GM18520 (cell line): ENCODE results near the gene TLL2.

ENCODE experiments used
- ATAC-seq: cut with Tn5 transposase; IDR thresholded peaks from one replicate; pipeline ENCODE4 v1.9.1; 2021; ENCODE audit not compliant: unreplicated experiment

The TLL2 gene

DNA sequence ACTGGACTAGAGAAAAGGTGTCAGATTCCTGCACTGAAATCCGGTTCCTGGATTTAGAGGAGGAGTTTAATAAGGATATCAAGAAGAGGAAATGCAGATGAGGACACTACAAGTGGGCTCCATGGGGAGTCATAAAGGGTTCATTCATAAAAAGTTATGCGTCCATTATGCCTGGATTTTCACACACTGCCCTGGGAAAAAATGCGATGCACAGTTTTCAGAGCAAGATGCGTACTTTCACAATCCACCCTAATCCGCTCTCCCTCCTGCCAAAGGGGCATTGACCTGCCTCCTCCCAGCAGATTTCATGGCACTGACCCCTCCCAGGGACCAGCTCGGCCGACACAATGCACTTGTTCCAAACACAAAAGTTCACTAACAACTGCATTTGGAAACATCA is 112.7 kb downstream of the TLL2 start:
- ATAC-seq = no peak

DNA sequence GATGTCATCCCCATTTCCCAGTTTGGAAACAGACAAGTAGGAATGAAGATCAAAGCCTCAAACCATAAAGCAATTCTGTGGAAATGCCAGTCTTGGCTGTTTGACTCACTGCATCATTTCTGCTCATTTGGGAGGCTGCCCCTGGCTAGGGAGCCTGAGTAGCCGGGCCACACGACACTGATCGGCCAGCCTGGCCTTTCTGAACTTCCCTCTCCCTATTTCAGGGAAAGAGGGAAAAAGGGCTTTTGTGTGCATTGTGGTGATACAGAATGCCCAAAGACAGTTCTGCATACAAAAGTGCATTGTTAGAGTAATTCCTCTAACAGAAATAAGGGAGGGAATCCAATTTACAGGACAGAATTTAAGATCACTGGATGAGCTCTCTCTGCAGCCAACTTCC is 113.3 kb downstream of the TLL2 start:
- ATAC-seq = no peak

DNA sequence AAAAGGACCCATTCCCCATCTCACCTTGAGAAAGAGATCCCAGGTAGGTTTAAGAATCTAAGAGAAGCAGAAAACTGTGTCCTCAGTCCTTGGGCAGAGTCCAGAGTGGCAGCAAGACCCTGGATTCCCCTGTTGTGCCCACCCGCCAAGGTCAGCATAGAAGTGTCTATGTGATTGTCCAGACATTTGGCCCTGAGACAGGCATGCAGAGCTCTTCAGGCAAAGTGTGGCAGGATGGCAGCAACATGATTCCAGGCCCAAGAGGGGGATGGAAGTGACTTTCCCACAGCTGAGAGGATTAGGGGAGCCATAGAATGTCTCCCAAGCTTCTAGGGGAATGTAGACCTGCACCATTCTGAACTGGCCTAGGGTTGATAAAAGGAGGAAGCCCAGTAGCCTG is 115.8 kb downstream of the TLL2 start:
- no peak for ATAC-seq

DNA sequence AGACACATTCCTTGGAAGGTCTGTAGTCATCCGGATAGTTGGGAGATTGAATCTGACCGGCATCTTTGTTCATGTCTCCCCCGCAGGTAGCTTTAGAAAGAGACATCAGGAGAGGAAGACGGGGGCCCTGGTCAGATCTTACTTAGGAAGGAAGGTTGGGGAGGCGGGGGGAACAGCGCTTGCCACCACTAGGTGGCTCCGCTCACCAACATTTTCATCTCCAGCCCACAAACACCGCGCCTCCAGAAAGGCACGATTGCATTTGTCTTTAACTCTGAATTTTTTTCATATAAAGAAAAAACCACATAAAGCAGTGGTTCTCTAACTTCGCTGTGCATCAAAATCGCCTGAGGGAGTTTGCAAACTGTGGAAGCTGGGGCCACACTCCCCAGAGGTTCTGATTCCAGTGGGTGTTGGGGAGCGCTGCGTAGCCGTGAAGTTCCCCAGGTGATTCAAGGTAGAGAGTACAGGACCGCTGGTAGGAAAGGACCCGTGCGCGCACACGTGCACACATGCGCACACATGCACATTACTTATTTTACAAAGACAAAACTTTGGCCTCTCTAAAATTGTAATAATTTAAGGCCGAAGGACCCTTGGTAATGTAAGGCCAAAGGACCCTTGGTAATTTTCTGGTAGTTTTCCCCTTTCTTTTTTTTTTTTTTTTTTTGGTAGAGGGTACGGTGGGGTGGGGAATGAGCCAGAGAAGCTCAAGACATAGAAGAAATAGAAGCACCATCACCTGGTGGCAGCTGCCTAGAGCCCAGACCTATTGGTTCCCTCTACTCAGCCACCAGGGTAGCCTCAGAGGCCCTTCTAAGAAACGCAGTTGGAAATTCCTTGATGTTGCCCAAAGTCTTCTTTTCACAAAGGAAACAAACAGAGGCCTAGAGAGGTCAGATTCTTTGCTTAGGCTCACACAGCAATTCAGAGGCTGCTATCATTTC is 117.5 kb downstream of the TLL2 start:
- ATAC-seq = no peak

DNA sequence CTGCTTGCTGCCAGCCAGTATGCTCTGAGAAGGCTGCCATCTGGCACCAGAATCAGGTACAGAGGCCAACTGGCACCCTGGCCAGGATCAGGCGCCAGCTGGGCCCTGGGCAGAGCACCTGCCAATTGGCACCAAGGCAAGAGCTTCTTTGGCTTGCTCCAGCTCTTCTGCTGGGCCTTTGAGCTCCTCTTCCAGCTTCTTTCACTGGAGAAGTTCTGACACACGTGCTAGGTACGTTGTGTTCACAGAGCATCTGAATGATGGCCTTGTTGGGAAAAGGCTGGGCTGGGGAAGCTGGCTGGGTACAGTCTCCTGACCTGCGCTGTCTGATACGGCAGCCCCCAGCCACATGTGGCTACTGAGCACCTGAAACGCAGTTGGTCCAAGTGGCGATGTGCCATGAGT is 123.3 kb downstream of the TLL2 start:
- ATAC-seq = no peak

DNA sequence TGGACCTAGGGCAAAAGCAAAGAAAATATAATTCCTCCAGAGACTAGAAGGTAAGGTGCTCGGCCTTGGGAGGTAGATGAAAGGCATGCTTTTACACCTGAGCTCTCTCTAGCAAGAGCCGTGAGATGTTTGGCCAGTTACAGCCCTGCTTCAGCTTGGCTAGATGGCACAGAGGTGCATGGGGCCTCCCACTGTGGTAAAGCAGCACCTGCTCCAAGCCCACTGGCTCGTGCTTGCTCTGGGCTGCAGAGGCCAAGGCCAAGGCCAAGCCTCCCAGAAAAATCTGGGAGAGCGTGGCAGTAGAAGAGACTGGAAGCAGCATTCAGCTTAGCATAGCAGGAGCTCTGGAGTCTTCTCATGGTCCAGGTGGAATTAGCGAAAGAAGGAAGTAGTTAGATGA is 123.9 kb downstream of the TLL2 start:
- no peak for ATAC-seq

DNA sequence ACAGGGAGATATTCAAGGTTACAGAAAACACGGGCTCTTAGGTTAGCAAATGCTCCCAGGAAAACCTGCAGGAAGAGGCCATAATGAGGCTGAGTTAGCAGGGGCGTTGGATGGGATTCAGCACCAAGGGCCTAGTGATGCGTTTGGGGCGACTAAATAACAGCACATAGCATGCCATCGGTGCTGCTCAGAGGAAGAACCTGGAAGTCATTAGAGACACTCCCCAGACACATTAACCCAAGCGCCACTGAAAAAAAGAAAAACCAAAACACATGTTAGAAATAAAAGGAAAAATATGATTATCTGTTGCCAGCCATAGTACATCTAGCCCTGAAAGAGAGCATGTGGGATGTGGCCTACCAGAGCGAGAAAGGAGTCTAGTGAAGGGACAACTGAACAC is 126.1 kb downstream of the TLL2 start:
- no peak for ATAC-seq

DNA sequence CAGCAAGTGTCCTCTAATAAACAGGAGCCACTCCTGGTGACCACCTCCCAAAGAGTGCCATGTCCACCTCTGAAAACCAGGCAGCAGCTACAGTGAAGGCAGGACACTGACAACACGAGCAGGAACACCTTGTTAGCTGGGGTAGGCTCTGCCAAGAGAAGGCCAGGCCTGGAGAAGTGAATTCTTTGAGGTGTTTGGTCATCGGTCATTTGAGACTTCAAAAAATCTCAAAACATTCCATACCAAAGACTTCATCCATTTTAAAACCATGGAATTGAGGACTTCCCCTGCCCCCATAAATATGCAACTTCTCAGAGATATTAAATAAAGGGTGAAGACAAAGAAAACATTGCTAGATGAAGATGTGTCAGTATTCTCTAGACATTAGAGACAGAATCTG is 126.6 kb downstream of the TLL2 start:
- no peak for ATAC-seq

DNA sequence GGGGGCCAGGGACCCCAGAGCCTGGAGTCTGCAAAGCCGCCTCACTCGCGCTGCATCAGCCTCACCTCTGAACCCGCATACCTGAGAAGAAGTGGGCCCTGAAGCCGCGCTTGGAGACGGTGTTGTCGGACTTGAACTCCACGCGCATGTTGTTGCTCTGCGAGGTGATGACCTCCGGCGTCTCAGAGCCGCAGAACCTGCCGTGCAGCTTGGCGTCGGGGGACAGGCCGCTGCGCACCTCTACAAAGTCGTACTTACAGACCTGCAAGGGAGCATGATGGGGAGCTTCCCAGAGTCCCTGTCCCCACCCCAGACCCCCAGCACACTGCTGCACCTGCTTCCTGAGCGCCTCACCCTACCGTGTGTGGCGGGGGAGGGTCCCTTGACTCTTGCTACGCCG is 129.2 kb downstream of the TLL2 start:
- ATAC-seq = no peak

DNA sequence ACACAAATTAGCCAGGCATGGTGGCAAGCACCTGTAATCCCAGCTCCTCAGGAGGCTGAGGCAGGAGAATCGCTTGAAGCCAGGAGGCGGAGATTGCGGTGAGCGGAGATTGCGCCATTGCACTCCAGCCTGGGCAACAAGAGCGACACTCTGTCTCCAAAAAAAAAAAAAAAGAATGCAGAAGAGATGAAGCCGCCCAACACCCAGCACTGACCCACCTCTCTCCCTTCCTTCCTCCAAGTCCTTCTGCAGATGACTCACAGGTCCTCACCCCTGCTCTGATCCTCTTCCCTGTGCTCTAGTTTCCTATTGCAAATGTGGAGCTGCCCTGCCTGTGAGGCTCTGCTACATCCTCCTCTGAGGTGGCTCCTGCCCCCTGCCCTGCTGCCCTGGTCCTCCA is 132.9 kb downstream of the TLL2 start:
- no peak for ATAC-seq

DNA sequence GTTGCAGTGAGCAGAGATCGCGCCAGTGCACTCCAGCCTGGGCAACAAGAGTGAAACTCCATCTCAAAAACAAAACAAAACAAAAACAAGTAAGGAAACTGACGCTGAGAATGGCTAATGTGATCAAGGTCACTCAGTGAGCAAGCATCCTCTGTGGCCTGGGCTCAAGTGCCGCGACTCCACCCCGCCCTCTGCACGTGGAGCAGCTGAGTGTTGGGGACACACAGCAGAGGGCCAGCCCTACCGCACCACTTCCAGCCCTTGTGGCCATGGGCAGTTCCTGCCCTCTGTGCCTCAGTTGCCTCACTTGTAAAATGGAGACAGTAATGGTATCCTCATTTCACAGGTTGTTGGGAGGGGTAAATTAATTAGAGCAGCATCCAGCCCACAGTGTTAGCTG is 134.0 kb downstream of the TLL2 start:
- no peak for ATAC-seq

DNA sequence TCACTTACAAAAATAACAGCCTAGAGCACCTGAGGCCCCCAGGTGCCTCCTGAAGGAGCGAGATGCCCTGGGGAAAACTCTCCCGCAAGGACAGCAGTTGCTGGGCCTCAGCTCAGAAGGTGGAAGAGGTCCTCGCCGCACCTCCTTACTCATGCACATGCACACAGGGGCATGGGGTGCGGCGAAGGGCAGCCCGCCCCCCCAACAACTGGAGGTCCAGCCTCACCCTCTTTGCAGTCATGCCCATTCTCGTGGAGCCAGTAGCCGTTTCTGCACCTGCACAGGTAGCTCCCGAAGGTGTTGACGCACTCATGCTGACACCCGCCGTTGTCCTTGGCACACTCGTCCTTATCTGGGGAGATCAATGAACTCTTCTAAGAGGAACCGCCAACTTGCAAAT is 135.0 kb downstream of the TLL2 start:
- no peak for ATAC-seq

DNA sequence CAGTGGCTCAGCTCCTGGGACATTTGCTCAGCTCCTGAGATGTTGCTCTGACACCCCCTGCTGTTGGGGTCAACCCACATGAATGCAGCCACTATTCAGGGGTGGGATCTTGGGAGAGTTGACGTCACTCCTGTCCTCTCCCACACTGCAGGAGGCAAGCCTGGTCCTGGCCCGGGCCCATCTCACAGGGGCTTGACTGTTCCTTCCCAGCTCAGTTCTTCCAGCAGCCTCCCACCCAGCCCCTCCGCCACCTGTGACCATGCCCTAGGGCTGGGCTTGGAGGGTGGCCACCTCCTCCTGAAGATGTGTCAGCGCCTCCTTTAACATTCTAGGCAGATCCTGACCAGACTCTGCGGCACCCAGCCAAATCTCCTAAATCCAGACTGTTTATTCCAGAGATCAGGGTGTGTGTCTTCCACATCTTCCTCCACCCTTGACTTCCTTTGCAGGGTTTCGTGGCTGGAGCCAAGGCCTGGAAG is 135.9 kb downstream of the TLL2 start:
- ATAC-seq = no peak

DNA sequence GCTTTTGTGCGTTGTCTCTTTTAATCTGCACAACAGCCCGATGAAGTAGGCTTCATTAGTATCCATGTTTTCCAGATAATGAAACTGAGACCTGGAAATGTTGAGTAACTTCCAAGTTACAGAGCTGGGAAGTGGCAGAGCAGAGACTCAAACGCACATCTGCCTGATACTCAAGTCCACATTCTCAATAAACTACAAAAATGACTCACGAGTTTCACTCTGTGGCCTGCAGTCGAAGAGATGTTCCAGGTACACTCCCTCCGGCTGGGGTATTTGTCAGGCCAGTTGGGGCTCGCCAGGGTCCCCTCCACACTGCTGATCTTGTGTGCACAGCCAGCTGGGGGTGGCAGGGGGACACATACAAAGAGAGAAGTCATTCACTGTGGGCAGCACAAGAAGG is 137.2 kb downstream of the TLL2 start:
- no peak for ATAC-seq

DNA sequence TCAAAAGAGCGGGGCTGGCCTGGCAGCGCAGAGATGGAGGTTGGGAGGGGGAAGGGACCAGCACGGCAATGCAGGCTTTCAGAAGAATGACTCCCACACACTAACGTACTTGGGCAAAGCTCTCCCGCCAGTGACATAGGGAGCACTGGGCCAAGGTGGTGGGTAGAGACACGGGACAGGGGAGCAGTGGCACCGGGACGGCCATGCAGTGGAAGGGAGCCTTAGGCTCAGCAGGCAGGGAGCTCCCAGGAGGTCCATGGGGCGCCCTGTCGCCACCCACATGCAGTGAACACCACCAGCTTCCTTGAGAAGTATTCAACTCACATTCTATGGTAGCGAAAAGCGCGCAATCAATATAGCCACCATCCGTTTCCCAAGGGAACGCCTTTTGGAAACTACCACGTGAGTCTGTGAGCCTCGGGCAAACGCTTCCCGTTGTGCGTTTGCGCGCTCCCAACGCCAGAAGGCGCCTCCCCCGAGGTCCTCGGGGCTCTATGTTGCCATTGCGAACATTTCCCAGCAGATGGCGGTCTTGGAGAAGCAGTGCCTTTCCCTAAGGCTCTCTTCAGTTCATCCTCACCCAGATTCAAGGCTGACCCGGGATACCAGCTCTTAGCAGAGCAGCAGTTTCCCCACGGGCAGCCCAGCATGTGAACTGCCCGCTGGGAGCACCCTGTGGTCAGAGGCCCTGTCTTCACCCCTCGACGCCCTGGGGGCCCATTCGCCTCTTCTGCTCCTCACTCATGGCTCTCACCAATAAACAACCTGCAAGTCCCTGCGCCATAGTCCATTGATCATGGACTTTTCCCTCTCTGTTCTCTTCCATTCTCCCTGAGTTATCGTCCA is 138.5 kb downstream of the TLL2 start:
- ATAC-seq = peak; percentile 57

DNA sequence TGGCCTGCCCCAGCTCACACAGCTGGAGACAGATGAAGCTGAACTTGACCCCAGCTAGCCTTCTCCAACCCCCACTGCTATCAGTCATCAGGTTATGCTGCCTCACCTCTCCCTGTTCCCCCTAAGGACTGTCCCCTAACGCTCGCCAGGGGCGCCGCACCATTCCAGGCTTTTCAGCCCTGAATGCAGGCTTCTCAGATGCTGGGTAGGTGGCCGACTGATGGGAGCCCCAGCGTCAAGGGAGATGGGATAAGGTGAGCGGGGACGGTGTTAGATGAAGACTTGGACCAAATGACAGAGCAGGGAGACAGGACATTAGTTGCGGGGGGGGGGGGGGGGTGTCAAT is 139.1 kb downstream of the TLL2 start:
- no peak for ATAC-seq

DNA sequence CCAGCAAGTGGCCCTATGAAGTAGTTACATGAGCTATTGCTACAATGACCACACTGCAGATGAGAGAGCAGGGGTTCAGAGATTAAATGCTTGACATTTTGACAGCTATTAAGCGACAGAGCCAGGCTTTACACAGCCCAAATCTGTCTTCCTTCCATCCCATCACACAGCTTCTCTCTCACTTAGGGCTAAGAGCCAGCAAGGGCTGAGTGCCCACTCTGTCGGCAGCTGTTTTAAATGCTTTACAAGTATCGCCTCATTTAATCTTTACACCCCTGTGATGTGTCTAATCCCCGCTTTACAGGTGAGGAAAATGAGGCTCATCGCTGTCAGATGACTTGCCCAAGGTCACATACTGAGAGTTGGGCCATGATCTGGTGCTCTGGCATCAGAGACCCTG is 139.7 kb downstream of the TLL2 start:
- no peak for ATAC-seq

DNA sequence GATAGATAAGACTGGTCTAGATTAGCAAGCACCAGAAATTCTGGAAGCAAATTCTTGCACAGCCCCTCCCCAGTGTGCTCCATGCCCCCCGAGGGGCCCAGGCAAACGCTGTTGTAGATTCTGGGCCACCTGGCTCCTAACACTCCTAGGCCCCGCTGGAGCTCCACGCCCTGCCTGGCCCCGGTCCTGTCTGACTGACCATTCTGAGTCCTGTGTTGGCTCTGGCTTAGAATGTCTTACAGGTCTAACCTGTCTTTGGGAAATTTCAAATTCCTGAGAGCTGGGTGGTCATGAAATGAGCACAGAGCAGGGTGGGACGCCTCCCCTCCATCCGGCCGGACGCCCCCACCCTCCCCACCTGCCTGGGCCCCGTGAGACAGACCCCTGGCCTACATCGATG is 142.4 kb downstream of the TLL2 start:
- ATAC-seq = no peak

DNA sequence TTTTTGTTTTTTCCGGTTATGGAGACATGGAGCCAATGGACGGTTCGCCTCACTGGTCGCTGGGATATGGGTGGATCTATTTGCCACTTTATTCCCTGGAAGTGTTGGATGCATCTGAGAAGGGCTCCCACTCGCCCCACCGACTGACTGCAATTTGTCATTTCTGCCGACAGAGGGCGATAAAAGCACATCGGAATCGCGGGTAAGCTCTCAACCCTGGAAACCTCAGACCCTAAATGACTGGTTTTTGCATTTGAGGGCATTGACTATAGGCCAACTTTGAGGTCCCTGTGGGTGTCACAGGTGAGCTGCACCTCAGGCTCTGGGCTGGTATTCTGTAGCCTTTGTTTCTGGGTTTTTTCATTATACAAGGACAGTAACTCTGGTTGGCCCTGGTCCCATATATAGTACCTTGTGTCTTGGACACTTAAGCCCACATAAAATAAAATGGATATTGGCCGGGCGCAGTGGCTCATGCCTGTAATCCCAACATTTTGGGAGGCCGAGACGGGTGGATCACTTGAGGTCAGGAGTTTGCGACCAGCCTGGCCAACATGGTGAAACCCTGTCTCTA is 143.1 kb downstream of the TLL2 start:
- ATAC-seq = no peak

DNA sequence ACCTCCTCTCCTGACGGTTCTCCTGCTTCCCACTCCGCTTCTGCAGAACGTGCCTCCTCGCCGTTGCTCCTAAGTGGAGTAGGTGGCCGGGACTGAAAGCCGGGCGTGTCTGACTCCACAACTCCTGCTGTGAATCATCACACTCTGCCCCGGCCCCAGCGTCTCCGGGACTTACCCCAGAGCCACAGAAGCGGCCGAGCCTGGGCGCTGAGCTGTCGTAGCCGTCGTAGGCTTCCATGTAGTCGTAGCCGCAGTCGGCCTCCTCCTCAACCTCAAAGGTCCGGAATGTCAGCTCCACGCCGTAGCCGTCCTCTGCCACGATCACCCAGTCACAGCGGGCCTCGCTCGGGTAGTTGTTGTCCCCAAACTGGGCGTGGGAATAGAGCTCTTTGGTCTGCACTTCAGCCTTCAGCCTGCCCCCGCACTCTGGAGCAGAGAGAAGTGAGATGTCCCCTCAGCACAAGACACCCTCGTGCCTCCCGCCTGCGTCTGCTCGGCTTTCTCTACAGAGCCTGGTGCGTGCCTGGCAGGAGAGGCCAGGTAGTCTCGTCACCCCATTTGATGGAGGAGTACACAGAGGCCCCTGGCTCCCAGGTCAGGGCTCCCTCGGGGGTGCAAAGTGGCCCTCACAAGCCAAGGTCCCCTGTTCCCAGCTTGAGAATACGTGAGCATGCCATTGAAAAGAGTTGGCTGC is 143.7 kb downstream of the TLL2 start:
- ATAC-seq = no peak

DNA sequence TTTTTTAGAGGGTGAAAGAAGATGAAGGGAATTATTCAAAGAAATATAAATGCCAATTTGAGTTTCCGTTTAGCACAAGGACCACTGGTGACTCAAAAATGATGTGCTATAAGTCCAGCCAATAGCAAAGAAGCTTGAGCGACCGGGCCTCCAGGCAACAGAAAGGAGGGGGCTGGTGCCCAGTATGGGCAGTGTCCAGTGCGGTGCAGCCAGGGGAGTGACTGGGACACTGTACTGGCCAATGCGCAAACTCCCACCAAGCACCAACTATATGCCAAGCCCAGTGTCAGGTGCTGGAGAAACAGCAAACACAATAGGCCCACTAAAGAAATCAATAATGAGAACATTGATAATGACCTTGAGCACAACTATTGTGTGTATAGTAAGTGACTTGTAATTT is 144.8 kb downstream of the TLL2 start:
- no peak for ATAC-seq
